Fibroblast of skin of right biceps (primary cell): ENCODE results near the gene GHRH.

Experiments used
- DNase-seq: peaks from one replicate; pipeline ENCODE4 v3.0.0-alpha.2; 2013

Gene GHRH

GRCh38 chr20:37202267-37202943 is 59.2 kb downstream of the GHRH start:
- DNase-seq, result peak; percentile 97

- no peak for DNase-seq
Observed at GRCh38 chr20:37201827-37202162, 59.8 kb downstream of the GHRH start.
